Astrocyte (in vitro differentiated cells and primary cell): Measurements from ENCODE around the gene AKAP13. TPM values are rescaled to one million over a fixed set of nuclear protein-coding genes. Genes with fewer than 3 reads are reported as not detected.

Experiments
- DNase-seq: peaks from one replicate; pipeline ENCODE4 v3.0.0-alpha.2; 2010; ENCODE audit warnings: low read depth
- FAIRE-seq: peaks from 2 replicates; lab custom pipeline; 2011; peaks lifted over from hg19 to GRCh38; lab: Jason Lieb, UNC
- H2AFZ ChIP-seq: 2 replicates; pipeline ENCODE4 v1.6.0; 2012; ENCODE audit warnings: low read depth, low read length, inconsistent platforms
- H3K27ac ChIP-seq: 2 replicates; pipeline ENCODE4 v1.5.1; 2011; ENCODE audit warnings: low read depth, low read length, inconsistent platforms
- H3K27me3 ChIP-seq: 2 replicates; pipeline ENCODE4 v1.6.0; 2011; ENCODE audit warnings: low read length, inconsistent platforms; ENCODE audit not compliant: insufficient read depth
- H3K36me3 ChIP-seq: 2 replicates; pipeline ENCODE4 v1.5.1; 2011; ENCODE audit warnings: low read length, inconsistent platforms; ENCODE audit not compliant: insufficient read depth
- H3K4me1 ChIP-seq: 2 replicates; pipeline ENCODE4 v1.5.1; 2011; ENCODE audit warnings: low read length, inconsistent platforms; ENCODE audit not compliant: insufficient read depth
- H3K4me2 ChIP-seq: 2 replicates; pipeline ENCODE4 v1.6.0; 2012; ENCODE audit warnings: low read length, inconsistent platforms
- H3K4me3 ChIP-seq: 2 replicates; pipeline ENCODE4 v1.5.1; 2011; ENCODE audit warnings: low read depth, mild to moderate bottlenecking, low read length, inconsistent platforms; ENCODE audit not compliant: insufficient read depth
- H3K79me2 ChIP-seq: 2 replicates; pipeline ENCODE4 v1.6.0; 2012; ENCODE audit warnings: mild to moderate bottlenecking, low read length, inconsistent platforms; ENCODE audit not compliant: insufficient read depth
- H3K9ac ChIP-seq: 2 replicates; pipeline ENCODE4 v1.6.0; 2012; ENCODE audit warnings: mild to moderate bottlenecking, low read length, inconsistent platforms
- H3K9me3 ChIP-seq: 2 replicates; pipeline ENCODE4 v1.5.1; 2012; ENCODE audit warnings: low read depth, mild to moderate bottlenecking, low read length, inconsistent platforms; ENCODE audit not compliant: insufficient read depth
- H4K20me1 ChIP-seq: 2 replicates; pipeline ENCODE4 v1.6.0; 2012; ENCODE audit warnings: low read length, inconsistent platforms; ENCODE audit not compliant: insufficient read depth
- H3K27ac Mint-ChIP-seq: one replicate; pipeline ENCODE4 v1.8.0; 2021; ENCODE audit warnings: mild to moderate bottlenecking, mixed read lengths; ENCODE audit not compliant: unreplicated experiment
- H3K27me3 Mint-ChIP-seq: one replicate; pipeline ENCODE4 v1.8.0; 2021; ENCODE audit warnings: low read depth, mixed read lengths; ENCODE audit not compliant: unreplicated experiment
- H3K36me3 Mint-ChIP-seq: one replicate; pipeline ENCODE4 v1.8.0; 2021; ENCODE audit warnings: low read depth, mixed read lengths; ENCODE audit not compliant: unreplicated experiment
- H3K4me1 Mint-ChIP-seq: one replicate; pipeline ENCODE4 v1.8.0; 2021; ENCODE audit warnings: low read depth, mixed read lengths; ENCODE audit not compliant: unreplicated experiment
- H3K4me3 Mint-ChIP-seq: one replicate; pipeline ENCODE4 v1.8.0; 2021; ENCODE audit warnings: mild to moderate bottlenecking, moderate library complexity, mixed read lengths; ENCODE audit not compliant: unreplicated experiment
- H3K9me3 Mint-ChIP-seq: one replicate; pipeline ENCODE4 v1.8.0; 2021; ENCODE audit warnings: mild to moderate bottlenecking, mixed read lengths; ENCODE audit not compliant: unreplicated experiment
- EZH2 ChIP-seq: IDR thresholded peaks from 2 replicates; pipeline ENCODE4 v1.6.1; 2012; ENCODE audit warnings: mild to moderate bottlenecking, low read length, inconsistent platforms; ENCODE audit not compliant: insufficient read depth
- total RNA-seq: library from RNA; stranded (reverse); gene quantifications from 2 replicates; pipeline ENCODE4 v1.2.1, GENCODE V29; 2021
- TF ChIP-seq, protein P1 (sequence below): IDR thresholded peaks from 2 replicates; pipeline ENCODE4 v1.5.1; 2011; ENCODE audit warnings: low read depth, mild to moderate bottlenecking, inconsistent platforms, low read length, moderate library complexity; ENCODE audit not compliant: insufficient read depth

Gene AKAP13
- total RNA-seq, 1 donor from 2014 or later, result 98.2 TPM

DNA sequence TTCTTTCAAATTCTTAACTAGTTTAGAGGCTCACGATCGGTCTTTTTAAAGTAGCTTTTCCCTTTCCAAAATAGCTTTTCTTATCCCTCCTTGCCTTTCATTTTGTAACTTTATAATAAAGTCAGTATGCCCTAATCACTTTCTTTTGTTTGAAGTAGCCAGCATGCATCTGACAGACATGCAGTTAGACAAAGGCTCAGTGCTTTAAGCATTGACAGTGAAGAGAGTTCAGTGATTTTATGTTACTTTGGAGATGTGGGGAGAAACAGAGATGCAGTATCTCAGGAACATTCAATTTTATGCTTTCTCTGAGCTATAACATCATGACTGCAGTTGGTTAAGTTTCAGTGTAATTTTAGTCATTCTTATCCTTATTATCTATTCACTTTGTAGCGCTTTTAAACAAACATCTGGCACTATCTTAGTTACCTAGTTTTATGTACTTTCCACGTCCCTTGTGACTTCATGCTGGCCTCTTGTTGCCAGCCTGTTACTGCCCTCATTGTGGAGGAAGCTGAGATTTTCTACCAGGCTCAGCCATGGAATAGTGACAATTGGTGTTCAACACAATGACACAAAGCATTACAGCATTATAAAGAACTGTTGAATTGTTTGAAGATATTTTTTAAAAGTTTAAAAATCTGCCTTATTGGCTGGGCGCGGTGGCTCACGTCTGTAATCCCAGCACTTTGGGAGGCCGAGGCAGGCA, 90.3 kb downstream of the AKAP13 start:
- Histone ChIP-seq H3K79me2 (peaks cover 81% of the 10 kb centered on the region), H3K36me3 (no peaks in the 10 kb centered on the region), H3K4me3 (no peak overlapping the region), H3K9ac (no peak overlapping the region), H3K27me3 (no peaks in the 10 kb centered on the region), H3K9me3 (no peaks in the 10 kb centered on the region), H4K20me1 (peaks cover 75% of the 10 kb centered on the region), H3K27ac (no peak overlapping the region), H3K4me1 (peaks cover 20% of the 10 kb centered on the region), H3K4me2 (no peak overlapping the region), H2AFZ (no peak overlapping the region)
- Mint-ChIP-seq H3K27ac (no peak overlapping the region), H3K36me3 (no peaks in the 10 kb centered on the region), H3K4me3 (no peak overlapping the region), H3K4me1 (peaks cover 39% of the 10 kb centered on the region), H3K27me3 (no peaks in the 10 kb centered on the region), H3K9me3 (no peaks in the 10 kb centered on the region)
- FAIRE-seq, result no peak
- no peak for DNase-seq
- no peak for TF ChIP-seq EZH2
- TF ChIP-seq, protein P1, sequence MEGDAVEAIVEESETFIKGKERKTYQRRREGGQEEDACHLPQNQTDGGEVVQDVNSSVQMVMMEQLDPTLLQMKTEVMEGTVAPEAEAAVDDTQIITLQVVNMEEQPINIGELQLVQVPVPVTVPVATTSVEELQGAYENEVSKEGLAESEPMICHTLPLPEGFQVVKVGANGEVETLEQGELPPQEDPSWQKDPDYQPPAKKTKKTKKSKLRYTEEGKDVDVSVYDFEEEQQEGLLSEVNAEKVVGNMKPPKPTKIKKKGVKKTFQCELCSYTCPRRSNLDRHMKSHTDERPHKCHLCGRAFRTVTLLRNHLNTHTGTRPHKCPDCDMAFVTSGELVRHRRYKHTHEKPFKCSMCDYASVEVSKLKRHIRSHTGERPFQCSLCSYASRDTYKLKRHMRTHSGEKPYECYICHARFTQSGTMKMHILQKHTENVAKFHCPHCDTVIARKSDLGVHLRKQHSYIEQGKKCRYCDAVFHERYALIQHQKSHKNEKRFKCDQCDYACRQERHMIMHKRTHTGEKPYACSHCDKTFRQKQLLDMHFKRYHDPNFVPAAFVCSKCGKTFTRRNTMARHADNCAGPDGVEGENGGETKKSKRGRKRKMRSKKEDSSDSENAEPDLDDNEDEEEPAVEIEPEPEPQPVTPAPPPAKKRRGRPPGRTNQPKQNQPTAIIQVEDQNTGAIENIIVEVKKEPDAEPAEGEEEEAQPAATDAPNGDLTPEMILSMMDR, result no peak

DNA sequence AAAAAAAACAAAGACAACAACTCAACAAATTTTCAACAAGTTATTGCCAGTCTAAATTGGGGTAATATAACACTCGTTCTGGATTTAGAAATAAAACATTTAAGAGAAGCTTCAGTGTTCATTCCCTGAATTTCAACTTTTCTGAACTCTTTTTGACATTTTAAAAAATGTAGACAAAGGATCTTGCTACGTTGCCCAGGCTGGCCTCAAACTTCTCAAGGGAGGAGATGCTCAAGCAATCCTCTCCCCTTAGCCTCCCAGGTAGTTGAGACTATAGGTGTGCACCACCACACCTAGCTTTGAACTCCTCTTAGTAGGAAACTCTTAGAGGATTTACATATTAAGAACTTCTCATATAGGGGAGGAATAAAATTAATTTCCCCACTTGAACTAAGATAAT, 91.9 kb downstream of the AKAP13 start:
- peaks cover 87% of the 10 kb centered on the region for H3K79me2 ChIP-seq
- no peaks in the 10 kb centered on the region for H3K9me3 Mint-ChIP-seq
- FAIRE-seq, result no peak

More for the DNA sequence above, 91.9 kb downstream of the AKAP13 start:
- Histone ChIP-seq H3K36me3 (no peaks in the 10 kb centered on the region), H3K9me3 (no peaks in the 10 kb centered on the region), H3K4me1 (peaks cover 25% of the 10 kb centered on the region), H3K27ac (no peak overlapping the region), H3K4me3 (no peak overlapping the region), H3K27me3 (no peaks in the 10 kb centered on the region), H3K4me2 (no peak overlapping the region), H2AFZ (no peak overlapping the region), H4K20me1 (peaks cover 69% of the 10 kb centered on the region), H3K9ac (no peak overlapping the region)
- Mint-ChIP-seq H3K4me1 (peaks cover 52% of the 10 kb centered on the region), H3K4me3 (no peak overlapping the region), H3K36me3 (no peaks in the 10 kb centered on the region), H3K27ac (no peak overlapping the region), H3K27me3 (no peaks in the 10 kb centered on the region)
- TF ChIP-seq, protein P1, result no peak
- TF ChIP-seq EZH2, result no peak
- no peak for DNase-seq
